ENCODE data around the gene MTRF1.

MTRF1 gene

DNA sequence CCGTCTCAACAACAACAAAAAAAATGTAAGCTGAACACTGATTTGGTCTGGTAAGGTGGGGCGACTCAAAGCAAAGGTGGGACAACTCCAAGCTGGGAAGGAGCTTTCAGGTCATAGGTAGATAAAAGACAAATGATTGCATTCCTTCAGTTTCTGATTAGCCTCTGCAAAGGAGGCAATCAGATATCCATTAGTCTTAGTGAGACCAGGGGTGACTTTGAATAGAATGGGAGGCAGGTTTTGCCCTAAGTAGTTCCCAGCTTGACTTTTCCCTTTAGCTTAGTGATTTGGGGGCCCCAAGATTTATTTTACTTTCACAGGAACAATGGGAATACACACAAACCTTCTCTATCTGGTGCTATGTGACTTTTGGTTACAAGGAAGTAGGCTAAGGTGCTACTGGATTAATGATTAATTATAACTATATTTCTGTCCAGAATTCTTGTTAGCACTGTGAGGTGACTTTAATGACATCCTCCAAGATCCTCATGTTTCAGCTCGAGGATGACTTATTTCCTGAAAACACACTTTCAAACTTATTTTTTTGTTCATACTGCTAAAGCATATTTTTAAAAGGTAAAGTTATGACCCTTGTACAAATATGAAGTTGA, 10.6 kb upstream of the MTRF1 start:
- in situ Hi-C loops (cut with HindIII; ENCODE audit: low pct_ligation_motif_present, low sequenced_read_pairs): no loop called here
- Histone ChIP-seq H3K4me3 (ENCODE audit: low read depth, low read length) (no peak overlapping the region), H3K27me3 (replicated peaks) (no peaks in the 10 kb centered on the region), H3K36me3 (replicated peaks) (no peaks in the 10 kb centered on the region), H3K27ac (no peak overlapping the region)
- TF ChIP-seq, protein P1, sequence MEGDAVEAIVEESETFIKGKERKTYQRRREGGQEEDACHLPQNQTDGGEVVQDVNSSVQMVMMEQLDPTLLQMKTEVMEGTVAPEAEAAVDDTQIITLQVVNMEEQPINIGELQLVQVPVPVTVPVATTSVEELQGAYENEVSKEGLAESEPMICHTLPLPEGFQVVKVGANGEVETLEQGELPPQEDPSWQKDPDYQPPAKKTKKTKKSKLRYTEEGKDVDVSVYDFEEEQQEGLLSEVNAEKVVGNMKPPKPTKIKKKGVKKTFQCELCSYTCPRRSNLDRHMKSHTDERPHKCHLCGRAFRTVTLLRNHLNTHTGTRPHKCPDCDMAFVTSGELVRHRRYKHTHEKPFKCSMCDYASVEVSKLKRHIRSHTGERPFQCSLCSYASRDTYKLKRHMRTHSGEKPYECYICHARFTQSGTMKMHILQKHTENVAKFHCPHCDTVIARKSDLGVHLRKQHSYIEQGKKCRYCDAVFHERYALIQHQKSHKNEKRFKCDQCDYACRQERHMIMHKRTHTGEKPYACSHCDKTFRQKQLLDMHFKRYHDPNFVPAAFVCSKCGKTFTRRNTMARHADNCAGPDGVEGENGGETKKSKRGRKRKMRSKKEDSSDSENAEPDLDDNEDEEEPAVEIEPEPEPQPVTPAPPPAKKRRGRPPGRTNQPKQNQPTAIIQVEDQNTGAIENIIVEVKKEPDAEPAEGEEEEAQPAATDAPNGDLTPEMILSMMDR (IDR thresholded peaks at IDR 0.05; ENCODE audit: low read depth, low read length, missing control alignments): no peak
- no peak for DNase-seq

DNA sequence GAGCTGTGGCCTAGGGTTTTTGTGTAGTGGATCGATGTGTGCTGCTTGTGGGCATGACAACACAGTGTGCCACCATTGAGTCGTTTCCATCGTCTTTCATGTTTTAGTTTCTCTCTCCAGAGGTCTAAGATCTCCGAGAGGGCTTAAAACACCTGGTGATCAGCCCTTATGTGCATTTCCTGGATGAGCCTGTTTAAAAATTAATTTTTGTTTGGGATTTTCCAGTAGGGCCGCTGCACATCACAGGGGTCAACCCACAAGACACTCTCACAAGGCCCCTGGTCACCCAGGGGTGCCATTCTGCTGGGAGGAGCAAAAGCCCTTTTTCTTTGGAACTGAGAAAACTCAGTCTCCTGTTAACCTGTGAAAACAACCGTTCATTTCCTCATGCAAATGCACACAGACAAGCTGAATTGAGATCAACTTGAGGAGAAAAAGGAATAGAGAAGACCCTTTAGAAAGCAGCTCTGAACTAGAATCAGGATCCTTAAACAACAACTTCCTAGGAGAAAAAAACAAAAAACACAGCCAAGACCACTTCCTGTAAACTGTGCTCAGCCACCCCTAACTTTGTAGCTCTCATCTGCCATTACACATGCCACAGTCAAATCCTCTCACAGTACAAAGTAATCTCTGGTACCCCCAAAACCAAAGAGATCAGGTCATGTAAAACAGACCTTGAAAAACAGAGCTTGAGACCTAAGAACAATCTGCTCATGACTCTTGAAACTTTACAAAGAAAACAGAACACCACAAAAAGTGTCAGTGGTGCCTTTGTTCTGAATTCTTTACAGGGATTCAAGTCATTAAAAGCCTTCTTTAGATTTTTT, 8.3 kb upstream of the MTRF1 start:
- TF ChIP-seq, protein P1 (IDR thresholded peaks at IDR 0.05; ENCODE audit: low read depth, low read length, missing control alignments): no peak
- no peak overlapping the region for H3K27ac ChIP-seq
- no peaks in the 10 kb centered on the region for H3K27me3 ChIP-seq (replicated peaks)
- no peak for DNase-seq
- in situ Hi-C loops (cut with HindIII; ENCODE audit: low pct_ligation_motif_present, low sequenced_read_pairs): no loop called here
- no peak overlapping the region for H3K4me3 ChIP-seq (ENCODE audit: low read depth, low read length)
- no peaks in the 10 kb centered on the region for H3K36me3 ChIP-seq (replicated peaks)

DNA sequence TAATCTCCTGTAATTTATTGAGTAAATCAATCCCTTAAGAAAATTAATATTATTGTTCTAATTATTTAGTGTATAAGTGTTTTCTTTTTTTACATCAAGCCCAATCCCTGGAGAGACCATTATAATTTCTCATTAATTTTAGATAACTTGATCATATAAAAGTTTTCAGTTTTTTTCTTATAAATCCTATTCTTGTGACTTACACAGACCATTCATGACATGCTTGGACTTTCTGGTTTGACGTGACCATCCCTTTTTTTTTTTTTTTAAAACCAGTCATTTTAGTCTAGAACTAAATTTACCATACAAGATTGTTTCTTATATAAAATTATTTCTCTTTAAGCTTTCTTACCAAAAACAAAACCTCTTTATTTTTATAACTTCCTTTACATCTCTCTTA, 5.4 kb upstream of the MTRF1 start:
- Histone ChIP-seq H3K36me3 (replicated peaks) (no peaks in the 10 kb centered on the region), H3K4me3 (ENCODE audit: low read depth, low read length) (no peak overlapping the region), H3K27ac (no peak overlapping the region), H3K27me3 (replicated peaks) (no peaks in the 10 kb centered on the region)
- in situ Hi-C loops (cut with HindIII; ENCODE audit: low pct_ligation_motif_present, low sequenced_read_pairs): no loop called here
- peak; percentile 5 for DNase-seq
- TF ChIP-seq, protein P1 (IDR thresholded peaks at IDR 0.05; ENCODE audit: low read depth, low read length, missing control alignments): no peak

DNA sequence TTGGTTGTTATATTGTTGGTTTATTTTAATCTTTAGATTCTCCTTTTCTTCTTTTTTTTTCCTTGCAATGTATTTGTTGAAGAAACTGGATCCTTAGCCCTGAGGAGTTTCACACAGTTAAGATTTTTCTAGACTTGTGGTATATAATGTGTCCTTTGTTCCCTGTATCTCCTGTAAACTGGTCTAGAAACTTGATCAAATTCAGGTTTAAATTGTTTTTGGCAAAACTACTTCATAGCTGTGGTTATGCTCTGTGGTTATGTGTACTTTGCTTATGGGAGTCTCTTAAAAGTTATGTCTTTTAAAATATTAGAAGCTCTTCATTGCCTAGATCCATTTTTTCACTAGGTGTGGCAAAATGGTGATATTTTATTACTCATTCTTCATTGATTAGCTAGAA, 3.7 kb upstream of the MTRF1 start:
- Histone ChIP-seq H3K4me3 (ENCODE audit: low read depth, low read length) (no peak overlapping the region), H3K36me3 (replicated peaks) (no peaks in the 10 kb centered on the region), H3K27me3 (replicated peaks) (no peaks in the 10 kb centered on the region), H3K27ac (no peak overlapping the region)
- TF ChIP-seq, protein P1 (IDR thresholded peaks at IDR 0.05; ENCODE audit: low read depth, low read length, missing control alignments): no peak
- in situ Hi-C loops (cut with HindIII; ENCODE audit: low pct_ligation_motif_present, low sequenced_read_pairs): no loop called here
- DNase-seq: no peak

DNA sequence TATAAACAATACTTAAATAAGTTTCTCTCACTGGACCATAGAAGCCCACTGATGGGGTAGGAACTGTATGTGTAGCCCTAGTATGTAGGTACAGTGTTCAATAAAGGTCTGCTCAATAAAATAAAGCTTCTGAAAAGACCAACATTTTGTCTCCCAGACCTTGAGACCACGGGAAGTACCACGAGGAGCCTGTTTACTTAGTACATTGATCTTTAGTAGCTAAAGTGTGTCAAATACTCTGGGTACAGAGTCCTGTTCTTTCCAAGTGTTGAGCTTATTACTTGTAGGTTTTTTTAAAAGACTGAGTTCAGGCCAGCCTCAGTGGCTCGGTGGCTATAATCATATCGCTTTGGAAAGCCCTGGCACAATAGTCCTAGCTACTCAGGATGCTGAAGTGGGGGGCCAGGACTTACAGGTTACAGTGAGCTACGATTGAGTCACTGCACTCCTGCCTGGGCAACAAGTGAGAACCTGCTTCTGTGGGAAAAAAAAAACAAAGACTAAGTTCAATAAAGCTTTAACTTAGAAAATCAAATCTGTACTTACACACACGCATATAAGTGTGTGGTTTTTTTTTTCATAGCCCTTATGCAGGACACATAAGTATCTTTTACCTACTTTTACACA, 3.4 kb downstream of the MTRF1 start:
- Histone ChIP-seq H3K27ac (no peak overlapping the region), H3K27me3 (replicated peaks) (no peaks in the 10 kb centered on the region), H3K4me3 (ENCODE audit: low read depth, low read length) (no peak overlapping the region), H3K36me3 (replicated peaks) (no peaks in the 10 kb centered on the region)
- DNase-seq: no peak
- TF ChIP-seq, protein P1 (IDR thresholded peaks at IDR 0.05; ENCODE audit: low read depth, low read length, missing control alignments): no peak
- in situ Hi-C loops (cut with HindIII; ENCODE audit: low pct_ligation_motif_present, low sequenced_read_pairs): no loop called here

All from brain microvascular endothelial cell (primary cell).